Type B pancreatic cell (in vitro differentiated cells): ENCODE measurements around the gene CTSL. TPM values are rescaled to one million over a fixed set of nuclear protein-coding genes. Genes with fewer than 3 reads are reported as not detected.

Experiments
- DNase-seq: peaks from one replicate; pipeline ENCODE4 v3.0.0; 2021; ENCODE audit warnings: mixed read lengths; ENCODE audit not compliant: unreplicated experiment; ENCODE audit errors: extremely low spot score
- H3K27ac Mint-ChIP-seq: 2 replicates; pipeline ENCODE4 v1.8.0; 2021; ENCODE audit warnings: mild to moderate bottlenecking, mixed read lengths
- H3K27me3 Mint-ChIP-seq: 2 replicates; pipeline ENCODE4 v1.8.0; 2021; ENCODE audit warnings: mixed read lengths
- H3K36me3 Mint-ChIP-seq: 2 replicates; pipeline ENCODE4 v1.8.0; 2021; ENCODE audit warnings: mixed read lengths
- H3K4me1 Mint-ChIP-seq: one replicate; pipeline ENCODE4 v1.8.0; 2021; ENCODE audit warnings: mixed read lengths; ENCODE audit not compliant: unreplicated experiment
- H3K4me3 Mint-ChIP-seq: 2 replicates; pipeline ENCODE4 v1.8.0; 2021; ENCODE audit warnings: mild to moderate bottlenecking, mixed read lengths
- H3K9me3 Mint-ChIP-seq: 2 replicates; pipeline ENCODE4 v1.8.0; 2021; ENCODE audit warnings: mixed read lengths
- CTCF ChIP-seq: fragments of 200-600 bp; sonication (generic); conservative IDR thresholded peaks from 2 replicates; pipeline ENCODE4 v1.5.0; 2021; ENCODE audit warnings: antibody characterized with exemption, mild to moderate bottlenecking
- total RNA-seq: library from RNA; stranded (reverse); gene quantifications from 2 replicates; pipeline ENCODE4 v1.2.1, GENCODE V29; 2021; ENCODE audit warnings: low replicate concordance

The CTSL gene
- total RNA-seq, 1 donor from 2014 or later: 85.7 TPM

- no peak for TF ChIP-seq CTCF
- Mint-ChIP-seq H3K9me3 (no peaks in the 10 kb centered on the region), H3K36me3 (peaks cover 45% of the 10 kb centered on the region), H3K4me3 (peak overlapping the region; percentile 2), H3K4me1 (peaks cover 13% of the 10 kb centered on the region), H3K27ac (peak overlapping the region; percentile 79), H3K27me3 (no peaks in the 10 kb centered on the region)
- DNase-seq: no peak
Measured at GRCh38 chr9:87701931-87702421, 23.9 kb upstream of the CTSL start.

- H3K27me3 Mint-ChIP-seq: no peaks in the 10 kb centered on the region
- DNase-seq: no peak
- H3K4me1 Mint-ChIP-seq: peaks cover 13% of the 10 kb centered on the region
- no peak overlapping the region for H3K27ac Mint-ChIP-seq
- H3K36me3 Mint-ChIP-seq: peaks cover 47% of the 10 kb centered on the region
- H3K9me3 Mint-ChIP-seq: no peaks in the 10 kb centered on the region
- H3K4me3 Mint-ChIP-seq: no peak overlapping the region
- no peak for TF ChIP-seq CTCF
Measured at GRCh38 chr9:87702921-87703320, 23.0 kb upstream of the CTSL start.

- Mint-ChIP-seq H3K27ac (peak overlapping the region; percentile 50), H3K4me1 (peaks cover 13% of the 10 kb centered on the region), H3K27me3 (no peaks in the 10 kb centered on the region), H3K9me3 (no peaks in the 10 kb centered on the region), H3K36me3 (peaks cover 48% of the 10 kb centered on the region), H3K4me3 (no peak overlapping the region)
- no peak for DNase-seq
- TF ChIP-seq CTCF: no peak
Measured at GRCh38 chr9:87703636-87704276, 22.2 kb upstream of the CTSL start.

- no peaks in the 10 kb centered on the region for H3K27me3 Mint-ChIP-seq
- no peak for DNase-seq
- peaks cover 48% of the 10 kb centered on the region for H3K36me3 Mint-ChIP-seq
- H3K9me3 Mint-ChIP-seq: no peaks in the 10 kb centered on the region
- peaks cover 13% of the 10 kb centered on the region for H3K4me1 Mint-ChIP-seq
- peak overlapping the region; percentile 50 for H3K27ac Mint-ChIP-seq
- no peak for TF ChIP-seq CTCF
- no peak overlapping the region for H3K4me3 Mint-ChIP-seq
Measured at GRCh38 chr9:87704342-87704741, 21.6 kb upstream of the CTSL start.

GRCh38 chr9:87706066-87706739 lies 19.7 kb upstream of the CTSL start:
- peaks cover 13% of the 10 kb centered on the region for H3K4me1 Mint-ChIP-seq
- H3K36me3 Mint-ChIP-seq: peaks cover 39% of the 10 kb centered on the region
- H3K9me3 Mint-ChIP-seq: no peaks in the 10 kb centered on the region
- H3K27ac Mint-ChIP-seq: no peak overlapping the region
- H3K27me3 Mint-ChIP-seq: no peaks in the 10 kb centered on the region
- no peak overlapping the region for H3K4me3 Mint-ChIP-seq
- no peak for DNase-seq
- TF ChIP-seq CTCF: no peak
